Measurements from ENCODE around the gene ELOVL1.

ELOVL1 gene

GRCh38 chr1:43354936-43355335 is 12.9 kb downstream of the ELOVL1 start:
- Mint-ChIP-seq H3K36me3 (peaks cover 4 to 11% of the 10 kb centered on the region in 2 donors), H3K4me1 (peaks cover 14 to 28% of the 10 kb centered on the region in 2 donors), H3K9me3 (no peaks in the 10 kb centered on the region), H3K27ac (no peak overlapping the region), H3K4me3 (no peak overlapping the region), H3K27me3 (no peaks in the 10 kb centered on the region)
- ATAC-seq (replicated peaks) (no peak), DNase-seq (no peak)

GRCh38 chr1:43354471-43354870 is 13.3 kb downstream of the ELOVL1 start:
- H3K36me3 Mint-ChIP-seq: peaks cover 4 to 8% of the 10 kb centered on the region in 2 donors
- ATAC-seq (replicated peaks) (no peak), DNase-seq (no peak)
- no peaks in the 10 kb centered on the region for H3K27me3 Mint-ChIP-seq
- no peak overlapping the region for H3K27ac Mint-ChIP-seq
- H3K9me3 Mint-ChIP-seq: no peaks in the 10 kb centered on the region
- no peak overlapping the region for H3K4me3 Mint-ChIP-seq
- peaks cover 14 to 23% of the 10 kb centered on the region in 2 donors for H3K4me1 Mint-ChIP-seq

- DNase-seq (no peak), ATAC-seq (replicated peaks) (no peak)
- Mint-ChIP-seq H3K36me3 (peaks cover 4 to 8% of the 10 kb centered on the region in 2 donors), H3K9me3 (no peaks in the 10 kb centered on the region), H3K27me3 (no peaks in the 10 kb centered on the region), H3K4me1 (peaks cover 13 to 16% of the 10 kb centered on the region in 2 donors), H3K27ac (no peak overlapping the region), H3K4me3 (no peak overlapping the region)
Measured at GRCh38 chr1:43352881-43353280, 14.9 kb downstream of the ELOVL1 start.

GRCh38 chr1:43352351-43352705 is 15.5 kb downstream of the ELOVL1 start:
- Mint-ChIP-seq H3K36me3 (peaks cover 4 to 8% of the 10 kb centered on the region in 2 donors), H3K4me1 (peaks cover 11 to 18% of the 10 kb centered on the region in 2 donors), H3K27ac (no peak overlapping the region), H3K9me3 (no peaks in the 10 kb centered on the region), H3K4me3 (no peak overlapping the region), H3K27me3 (no peaks in the 10 kb centered on the region)
- no peak for DNase-seq
- no peak for ATAC-seq (replicated peaks)

GRCh38 chr1:43351421-43352350 is 16.1 kb downstream of the ELOVL1 start:
- Mint-ChIP-seq H3K4me1 (peaks cover 6 to 18% of the 10 kb centered on the region in 2 donors), H3K27ac (peak overlapping the region; percentile 43), H3K36me3 (peaks cover 4 to 5% of the 10 kb centered on the region in 2 donors), H3K27me3 (no peaks in the 10 kb centered on the region), H3K9me3 (no peaks in the 10 kb centered on the region), H3K4me3 (no peak overlapping the region)
- DNase-seq (no peak), ATAC-seq (replicated peaks) (no peak)

- H3K27ac Mint-ChIP-seq: peak overlapping the region; percentile 47
- no peak for ATAC-seq (replicated peaks)
- no peaks in the 10 kb centered on the region for H3K9me3 Mint-ChIP-seq
- DNase-seq: no peak
- no peaks in the 10 kb centered on the region for H3K27me3 Mint-ChIP-seq
- peaks cover 4 to 5% of the 10 kb centered on the region in 2 donors for H3K36me3 Mint-ChIP-seq
- no peak overlapping the region for H3K4me3 Mint-ChIP-seq
- peaks cover 10 to 18% of the 10 kb centered on the region in 2 donors for H3K4me1 Mint-ChIP-seq
Measured at GRCh38 chr1:43350976-43351375, 16.8 kb downstream of the ELOVL1 start.

- Mint-ChIP-seq H3K4me1 (peaks cover 16 to 18% of the 10 kb centered on the region in 2 donors), H3K27ac (peak overlapping the region; percentile 97), H3K9me3 (no peaks in the 10 kb centered on the region), H3K36me3 (peaks cover 3 to 4% of the 10 kb centered on the region in 2 donors), H3K4me3 (peak overlapping the region; percentile 79 to 85), H3K27me3 (no peaks in the 10 kb centered on the region)
- peak in 1 of 2 donors; percentile 24 for ATAC-seq (replicated peaks)
- no peak for DNase-seq
Measured at GRCh38 chr1:43349594-43350306, 18.1 kb downstream of the ELOVL1 start.

- peak overlapping the region; percentile 79 to 85 for H3K4me3 Mint-ChIP-seq
- no peaks in the 10 kb centered on the region for H3K27me3 Mint-ChIP-seq
- ATAC-seq (replicated peaks) (peak; percentile 86 to 93), DNase-seq (peak; percentile 83)
- peak overlapping the region; percentile 97 for H3K27ac Mint-ChIP-seq
- H3K9me3 Mint-ChIP-seq: no peaks in the 10 kb centered on the region
- H3K36me3 Mint-ChIP-seq: no peaks in the 10 kb centered on the region
- H3K4me1 Mint-ChIP-seq: peaks cover 16 to 18% of the 10 kb centered on the region in 2 donors
Measured at GRCh38 chr1:43348809-43349593, 18.8 kb downstream of the ELOVL1 start.

- peaks cover 16 to 18% of the 10 kb centered on the region in 2 donors for H3K4me1 Mint-ChIP-seq
- ATAC-seq (replicated peaks) (no peak), DNase-seq (no peak)
- H3K9me3 Mint-ChIP-seq: no peaks in the 10 kb centered on the region
- no peaks in the 10 kb centered on the region for H3K27me3 Mint-ChIP-seq
- peak overlapping the region; percentile 57 for H3K27ac Mint-ChIP-seq
- H3K4me3 Mint-ChIP-seq: peak overlapping the region; percentile 55 to 57
- peaks cover 0 to 1% of the 10 kb centered on the region in 2 donors for H3K36me3 Mint-ChIP-seq
Measured at GRCh38 chr1:43348343-43348808, 19.4 kb downstream of the ELOVL1 start.

GRCh38 chr1:43346636-43347035 is 21.2 kb downstream of the ELOVL1 start:
- H3K4me1 Mint-ChIP-seq: peaks cover 15 to 16% of the 10 kb centered on the region in 2 donors
- H3K9me3 Mint-ChIP-seq: no peaks in the 10 kb centered on the region
- H3K27me3 Mint-ChIP-seq: no peaks in the 10 kb centered on the region
- DNase-seq (no peak), ATAC-seq (replicated peaks) (no peak)
- H3K36me3 Mint-ChIP-seq: peaks cover 0 to 1% of the 10 kb centered on the region in 2 donors
- no peak overlapping the region for H3K27ac Mint-ChIP-seq
- no peak overlapping the region for H3K4me3 Mint-ChIP-seq

- Mint-ChIP-seq H3K36me3 (peaks cover 0 to 1% of the 10 kb centered on the region in 2 donors), H3K27me3 (no peaks in the 10 kb centered on the region), H3K27ac (peak overlapping the region; percentile 28), H3K4me3 (no peak overlapping the region), H3K4me1 (peaks cover 15 to 16% of the 10 kb centered on the region in 2 donors), H3K9me3 (no peaks in the 10 kb centered on the region)
- no peak for DNase-seq
- ATAC-seq (replicated peaks): no peak
Measured at GRCh38 chr1:43345120-43345519, 22.7 kb downstream of the ELOVL1 start.

GRCh38 chr1:43344267-43344850 is 23.5 kb downstream of the ELOVL1 start:
- ATAC-seq (replicated peaks): no peak
- DNase-seq: no peak
- H3K36me3 Mint-ChIP-seq: peaks cover 0 to 1% of the 10 kb centered on the region in 2 donors
- H3K27me3 Mint-ChIP-seq: no peaks in the 10 kb centered on the region
- H3K4me3 Mint-ChIP-seq: no peak overlapping the region
- H3K27ac Mint-ChIP-seq: no peak overlapping the region
- H3K4me1 Mint-ChIP-seq: peaks cover 8 to 16% of the 10 kb centered on the region in 2 donors
- H3K9me3 Mint-ChIP-seq: no peaks in the 10 kb centered on the region

- Mint-ChIP-seq H3K27me3 (no peaks in the 10 kb centered on the region), H3K4me3 (no peak overlapping the region), H3K27ac (no peak overlapping the region), H3K9me3 (no peaks in the 10 kb centered on the region), H3K36me3 (peaks cover 0 to 1% of the 10 kb centered on the region in 2 donors), H3K4me1 (peaks cover 0 to 2% of the 10 kb centered on the region in 2 donors)
- ATAC-seq (replicated peaks) (no peak), DNase-seq (no peak)
Measured at GRCh38 chr1:43340559-43340958, 27.3 kb downstream of the ELOVL1 start.

All from stimulated activated naive B cell treated with anti-CD40 and anti-IgM and Interleukin-4, amounts not matched to agents 10 μg/mL and 1 μg/mL and 100 μg/mL, for 72 hours (primary cell).